Central memory CD8-positive, alpha-beta T cell (primary cell): ENCODE data around the gene TELO2.

Experiments used
- ATAC-seq: fragments of 150-1000 bp; cut with Tn5 transposase; replicated peaks from 2 replicates; pipeline ENCODE4 v1.10.0; 2022; ENCODE audit warnings: mild to moderate bottlenecking, moderate FRiP score, moderate number of reproducible peaks; ENCODE audit not compliant: poor library complexity, severe bottlenecking; ENCODE audit errors: extremely low read depth
- DNase-seq, 2 donors: peaks; one replicate each; pipeline ENCODE4 v3.0.0; 2021; ENCODE audit warnings: low spot score in 2 of 2
- H3K27ac Mint-ChIP-seq: one replicate; pipeline ENCODE4 v1.8.0; 2022; ENCODE audit warnings: low read depth, mild to moderate bottlenecking, moderate library complexity, mixed read lengths
- H3K27me3 Mint-ChIP-seq: one replicate; pipeline ENCODE4 v1.8.0; 2022; ENCODE audit warnings: mixed read lengths
- H3K36me3 Mint-ChIP-seq: one replicate; pipeline ENCODE4 v1.8.0; 2022; ENCODE audit warnings: mild to moderate bottlenecking, moderate library complexity, mixed read lengths; ENCODE audit not compliant: insufficient read depth
- H3K4me1 Mint-ChIP-seq: one replicate; pipeline ENCODE4 v1.8.0; 2022; ENCODE audit warnings: mixed read lengths
- H3K4me3 Mint-ChIP-seq: one replicate; pipeline ENCODE4 v1.8.0; 2022; ENCODE audit warnings: mild to moderate bottlenecking, moderate library complexity, mixed read lengths
- H3K9me3 Mint-ChIP-seq: one replicate; pipeline ENCODE4 v1.8.0; 2022; ENCODE audit warnings: mixed read lengths

TELO2 gene

DNA sequence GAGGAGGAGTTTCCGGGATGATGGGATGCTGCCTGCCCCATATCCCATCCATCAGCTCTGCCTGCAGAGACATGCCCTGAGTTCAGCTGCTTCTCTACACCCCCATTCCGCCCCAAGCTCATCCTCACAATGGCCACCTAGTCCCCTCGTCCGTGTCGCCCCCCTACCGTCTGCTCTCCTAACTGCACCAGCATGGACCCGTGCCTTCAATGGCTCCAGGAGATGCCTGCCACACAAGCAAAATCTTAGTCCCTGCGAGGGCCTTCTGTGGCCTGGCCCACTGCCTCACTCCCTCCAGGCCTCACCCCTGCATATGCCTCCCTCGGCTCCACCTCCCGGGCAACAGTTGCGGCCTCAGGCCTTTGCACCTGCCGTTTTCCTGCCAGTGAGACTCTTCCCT lies 1.8 kb upstream of the TELO2 start:
- Mint-ChIP-seq H3K36me3 (peaks cover 4% of the 10 kb centered on the region), H3K9me3 (no peaks in the 10 kb centered on the region), H3K27me3 (no peaks in the 10 kb centered on the region), H3K4me1 (peaks cover 9% of the 10 kb centered on the region), H3K4me3 (peak overlapping the region; percentile 38), H3K27ac (no peak overlapping the region)
- no peak for ATAC-seq
- no peak for DNase-seq

- Mint-ChIP-seq H3K4me1 (peaks cover 9% of the 10 kb centered on the region), H3K27ac (peak overlapping the region; percentile 94), H3K27me3 (no peaks in the 10 kb centered on the region), H3K4me3 (peak overlapping the region; percentile 88), H3K36me3 (peaks cover 4% of the 10 kb centered on the region), H3K9me3 (no peaks in the 10 kb centered on the region)
- no peak for DNase-seq
- ATAC-seq = no peak
Observed at GRCh38 chr16:1492082-1492922, 858 bp upstream of the TELO2 start.

GRCh38 chr16:1493746-1494094 lies 560 bp downstream of the TELO2 start:
- DNase-seq (no peak), ATAC-seq (peak; percentile 2)
- Mint-ChIP-seq H3K9me3 (no peaks in the 10 kb centered on the region), H3K36me3 (peaks cover 10% of the 10 kb centered on the region), H3K4me1 (peaks cover 9% of the 10 kb centered on the region), H3K27ac (no peak overlapping the region), H3K27me3 (no peaks in the 10 kb centered on the region), H3K4me3 (peak overlapping the region; percentile 88)

GRCh38 chr16:1494129-1494640 lies 1.0 kb downstream of the TELO2 start:
- no peak for ATAC-seq
- no peaks in the 10 kb centered on the region for H3K9me3 Mint-ChIP-seq
- no peaks in the 10 kb centered on the region for H3K27me3 Mint-ChIP-seq
- no peak overlapping the region for H3K27ac Mint-ChIP-seq
- peak overlapping the region; percentile 88 for H3K4me3 Mint-ChIP-seq
- H3K36me3 Mint-ChIP-seq = peaks cover 11% of the 10 kb centered on the region
- no peak for DNase-seq
- H3K4me1 Mint-ChIP-seq = peaks cover 9% of the 10 kb centered on the region

GRCh38 chr16:1494711-1495110 lies 1.6 kb downstream of the TELO2 start:
- Mint-ChIP-seq H3K4me3 (peak overlapping the region; percentile 88), H3K36me3 (peaks cover 13% of the 10 kb centered on the region), H3K9me3 (no peaks in the 10 kb centered on the region), H3K27me3 (no peaks in the 10 kb centered on the region), H3K4me1 (peaks cover 9% of the 10 kb centered on the region), H3K27ac (no peak overlapping the region)
- ATAC-seq = no peak
- no peak for DNase-seq

GRCh38 chr16:1495211-1495888 lies 2.2 kb downstream of the TELO2 start:
- no peaks in the 10 kb centered on the region for H3K9me3 Mint-ChIP-seq
- H3K36me3 Mint-ChIP-seq = peaks cover 14% of the 10 kb centered on the region
- H3K4me3 Mint-ChIP-seq = peak overlapping the region; percentile 88
- no peak for ATAC-seq
- no peak overlapping the region for H3K27ac Mint-ChIP-seq
- no peak for DNase-seq
- no peaks in the 10 kb centered on the region for H3K27me3 Mint-ChIP-seq
- peaks cover 9% of the 10 kb centered on the region for H3K4me1 Mint-ChIP-seq

DNA sequence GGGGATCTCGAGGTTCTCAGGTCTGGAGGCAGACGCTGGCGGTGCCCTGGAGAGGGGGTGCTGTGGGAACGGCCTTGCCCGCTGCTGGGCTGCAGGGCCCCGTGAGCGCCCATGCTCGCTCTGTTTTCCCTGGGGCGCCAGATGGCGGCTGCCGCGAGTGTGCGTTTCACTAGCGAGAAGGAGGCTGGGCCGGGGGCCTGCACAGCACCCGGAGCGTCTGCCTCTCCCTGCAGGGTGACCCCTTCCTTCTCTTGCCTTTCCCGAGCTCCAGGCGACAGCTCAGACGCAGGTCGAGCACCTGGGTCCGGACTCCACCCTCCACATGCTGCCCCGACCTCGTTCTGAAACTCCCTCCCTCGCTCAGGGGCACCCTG lies 2.7 kb downstream of the TELO2 start:
- H3K27me3 Mint-ChIP-seq = no peaks in the 10 kb centered on the region
- H3K9me3 Mint-ChIP-seq = no peaks in the 10 kb centered on the region
- H3K27ac Mint-ChIP-seq = no peak overlapping the region
- H3K4me3 Mint-ChIP-seq = no peak overlapping the region
- ATAC-seq (no peak), DNase-seq (no peak)
- H3K36me3 Mint-ChIP-seq = peaks cover 14% of the 10 kb centered on the region
- H3K4me1 Mint-ChIP-seq = peaks cover 9% of the 10 kb centered on the region

DNA sequence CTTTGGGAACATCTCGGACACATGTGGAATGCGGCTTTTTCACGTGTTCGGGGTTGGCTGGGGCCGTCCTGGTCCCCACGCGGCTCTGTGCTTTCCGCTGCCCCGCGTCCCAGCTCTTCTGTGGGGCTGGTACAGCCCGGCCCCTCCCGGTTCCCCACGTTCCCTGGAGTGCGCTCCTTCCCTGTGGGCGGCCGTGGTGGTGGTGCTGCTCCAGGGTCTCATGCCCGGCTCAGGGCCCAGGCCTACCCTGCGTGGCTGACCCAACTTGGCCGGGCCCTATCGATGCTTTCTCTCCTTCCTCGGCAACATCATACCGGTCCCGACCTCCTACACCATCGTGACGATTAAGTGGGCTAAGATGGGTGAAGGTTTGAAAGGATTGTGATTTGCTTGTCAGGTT lies 3.3 kb downstream of the TELO2 start:
- Mint-ChIP-seq H3K36me3 (peaks cover 16% of the 10 kb centered on the region), H3K27ac (no peak overlapping the region), H3K9me3 (no peaks in the 10 kb centered on the region), H3K4me1 (peaks cover 9% of the 10 kb centered on the region), H3K27me3 (no peaks in the 10 kb centered on the region), H3K4me3 (no peak overlapping the region)
- ATAC-seq (no peak), DNase-seq (no peak)

DNA sequence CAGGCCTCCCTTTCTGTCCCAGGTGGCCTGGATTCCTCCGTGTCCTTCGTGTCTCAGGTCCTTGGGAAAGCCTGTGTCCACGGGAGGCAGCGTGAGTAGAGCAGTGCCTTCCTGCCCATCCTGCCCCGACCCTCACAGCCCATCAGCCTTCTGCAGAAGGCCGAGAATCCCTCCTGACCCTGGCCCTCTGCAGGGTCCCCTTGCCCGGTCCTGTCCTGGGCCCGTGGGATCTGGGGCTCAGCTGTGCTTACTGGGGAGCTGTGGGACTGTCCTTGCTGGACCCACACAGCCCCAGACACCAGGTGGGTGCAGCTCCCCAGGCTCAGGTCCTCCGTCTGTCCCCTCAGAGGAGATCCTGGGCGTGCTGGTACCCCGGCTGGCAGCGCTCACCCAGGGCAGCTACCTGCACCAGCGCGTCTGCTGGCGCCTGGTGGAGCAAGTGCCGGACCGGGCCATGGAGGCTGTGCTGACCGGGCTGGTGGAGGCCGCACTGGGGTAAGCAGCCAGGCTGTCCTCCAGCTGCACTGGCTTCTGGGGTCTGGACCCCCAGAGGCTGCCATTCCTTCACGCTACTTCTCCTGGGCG lies 3.9 kb downstream of the TELO2 start:
- Mint-ChIP-seq H3K9me3 (no peaks in the 10 kb centered on the region), H3K4me1 (peaks cover 9% of the 10 kb centered on the region), H3K4me3 (no peak overlapping the region), H3K36me3 (peaks cover 16% of the 10 kb centered on the region), H3K27ac (no peak overlapping the region), H3K27me3 (no peaks in the 10 kb centered on the region)
- ATAC-seq = no peak
- DNase-seq = no peak

DNA sequence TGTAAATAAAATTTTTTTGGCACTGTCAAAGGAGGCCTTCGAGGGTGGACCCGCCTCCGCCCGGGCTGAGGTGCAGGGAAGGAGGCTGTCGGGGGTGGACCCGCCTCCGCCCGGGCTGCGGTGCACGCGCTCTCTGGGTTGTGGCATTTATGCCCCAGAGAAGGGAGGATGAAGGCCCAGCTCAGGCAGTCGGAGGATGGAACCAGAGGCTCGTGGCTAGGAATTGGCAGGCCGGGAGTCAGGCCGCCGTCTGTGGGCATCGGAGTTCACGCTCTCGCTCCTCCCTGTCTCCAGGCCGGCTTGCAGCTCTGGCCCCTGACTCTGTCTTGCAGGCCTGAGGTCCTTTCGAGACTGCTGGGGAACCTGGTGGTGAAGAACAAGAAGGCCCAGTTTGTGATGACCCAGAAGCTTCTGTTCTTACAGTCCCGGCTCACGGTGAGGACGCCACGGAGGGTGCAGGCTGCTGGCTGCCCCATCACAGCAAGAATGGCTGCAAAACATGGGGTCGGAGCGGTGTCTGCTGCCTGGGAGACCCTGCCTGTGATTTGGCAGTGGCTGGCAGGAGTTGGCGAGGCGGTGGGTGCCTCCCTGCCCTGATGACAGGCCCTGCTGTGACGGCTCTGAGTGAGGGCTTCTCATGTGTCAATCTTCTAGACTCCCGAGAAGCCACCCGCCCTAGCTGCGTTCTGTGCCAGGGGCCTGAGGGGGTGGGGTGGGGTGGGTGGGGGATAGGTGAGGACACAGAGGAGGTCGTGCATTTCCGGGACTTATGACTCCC lies 5.9 kb downstream of the TELO2 start:
- H3K4me3 Mint-ChIP-seq = no peak overlapping the region
- H3K9me3 Mint-ChIP-seq = no peaks in the 10 kb centered on the region
- no peak for DNase-seq
- no peak for ATAC-seq
- H3K27ac Mint-ChIP-seq = no peak overlapping the region
- H3K36me3 Mint-ChIP-seq = peaks cover 16% of the 10 kb centered on the region
- H3K27me3 Mint-ChIP-seq = no peaks in the 10 kb centered on the region
- H3K4me1 Mint-ChIP-seq = no peaks in the 10 kb centered on the region

- Mint-ChIP-seq H3K27ac (no peak overlapping the region), H3K4me3 (no peak overlapping the region), H3K27me3 (no peaks in the 10 kb centered on the region), H3K9me3 (no peaks in the 10 kb centered on the region), H3K4me1 (no peaks in the 10 kb centered on the region), H3K36me3 (peaks cover 16% of the 10 kb centered on the region)
- no peak for ATAC-seq
- no peak for DNase-seq
Observed at GRCh38 chr16:1499756-1500464, 6.8 kb downstream of the TELO2 start.
